Midbrain (tissue), 1 donor: ENCODE measurements around the gene ADSS1.
"Not testable (repeated sequence)": the region's sequence is repeated elsewhere in the genome, so short reads cannot be mapped to it uniquely, and the experiment has no call there.

Source experiments
- DNase-seq: peaks from one replicate; lab custom pipeline; 2025; lab: John Stamatoyannopoulos, UW

ADSS1 gene

DNA sequence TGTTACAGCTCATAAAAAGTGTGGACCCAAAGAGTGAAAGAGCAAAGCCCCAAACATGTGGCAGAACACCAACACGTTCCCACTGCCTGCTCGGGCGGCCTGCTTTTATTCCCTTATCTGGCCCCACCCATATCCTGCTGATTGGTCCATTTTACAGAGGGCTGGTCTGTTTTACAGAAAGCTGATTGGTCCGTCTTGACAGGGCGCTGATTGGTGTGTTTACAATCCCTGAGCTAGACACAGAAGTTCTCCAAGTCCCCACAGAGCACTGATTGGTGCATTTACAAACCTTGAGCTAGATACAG lies 26.7 kb downstream of the ADSS1 start:
- DNase-seq: not testable (repeated sequence)

DNA sequence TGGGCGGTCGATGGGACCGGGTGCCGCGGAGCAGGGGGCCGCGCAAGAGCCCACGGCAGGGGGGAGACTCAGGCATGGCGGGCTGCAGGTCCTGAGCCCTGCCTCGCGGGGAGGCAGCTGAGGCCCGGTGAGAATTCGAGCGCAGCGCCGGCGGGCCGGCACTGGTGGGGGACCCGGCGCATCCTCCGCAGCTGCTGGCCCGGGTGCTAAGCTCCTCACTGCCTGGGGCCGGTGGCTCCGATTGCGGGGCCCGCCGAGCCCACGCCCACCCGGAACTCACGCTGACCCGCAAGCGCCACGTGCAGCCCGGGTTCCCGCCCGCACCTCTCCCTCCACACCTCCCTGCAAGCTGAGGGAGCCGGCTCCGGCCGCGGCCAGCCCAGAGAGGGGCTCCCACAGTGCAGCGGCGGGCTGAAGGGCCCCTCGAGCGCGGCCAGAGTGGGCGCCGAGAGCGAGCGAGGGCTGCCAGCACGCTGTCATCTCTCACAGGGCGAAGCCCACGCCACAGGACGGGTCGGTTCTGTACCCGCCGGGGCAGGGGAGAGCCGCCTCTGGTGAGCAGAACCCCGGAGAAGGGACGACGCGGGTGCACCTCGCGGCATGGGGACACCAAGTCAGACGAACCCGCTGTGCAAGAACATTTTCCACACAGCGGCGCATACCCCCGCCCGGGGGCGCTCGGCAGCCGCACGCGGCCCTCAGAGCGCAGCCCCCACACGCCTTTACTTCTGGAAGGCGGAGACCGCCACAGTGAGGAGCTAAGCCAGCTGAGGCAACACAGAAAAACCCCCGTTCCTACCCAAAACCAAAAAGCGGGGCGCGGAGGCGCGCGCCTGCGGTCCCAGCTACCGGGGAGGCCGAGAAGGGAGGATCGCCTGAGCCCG lies 27.8 kb downstream of the ADSS1 start:
- DNase-seq: no peak

DNA sequence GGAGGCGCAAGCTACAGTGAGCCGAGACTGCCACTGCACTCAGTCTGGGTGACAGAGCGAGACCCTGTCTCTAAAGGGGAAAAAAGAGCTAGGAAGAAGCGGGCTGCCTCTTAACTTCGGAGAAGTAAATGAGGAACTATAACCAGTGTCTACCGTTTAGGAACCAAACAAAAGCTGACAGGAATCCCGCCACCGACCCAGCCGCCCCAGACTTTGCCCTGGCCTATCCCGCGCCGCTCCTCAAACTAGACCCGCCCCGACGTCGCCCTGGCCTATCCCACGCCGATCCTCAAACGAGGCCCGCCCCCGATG lies 28.4 kb downstream of the ADSS1 start:
- DNase-seq: no peak

DNA sequence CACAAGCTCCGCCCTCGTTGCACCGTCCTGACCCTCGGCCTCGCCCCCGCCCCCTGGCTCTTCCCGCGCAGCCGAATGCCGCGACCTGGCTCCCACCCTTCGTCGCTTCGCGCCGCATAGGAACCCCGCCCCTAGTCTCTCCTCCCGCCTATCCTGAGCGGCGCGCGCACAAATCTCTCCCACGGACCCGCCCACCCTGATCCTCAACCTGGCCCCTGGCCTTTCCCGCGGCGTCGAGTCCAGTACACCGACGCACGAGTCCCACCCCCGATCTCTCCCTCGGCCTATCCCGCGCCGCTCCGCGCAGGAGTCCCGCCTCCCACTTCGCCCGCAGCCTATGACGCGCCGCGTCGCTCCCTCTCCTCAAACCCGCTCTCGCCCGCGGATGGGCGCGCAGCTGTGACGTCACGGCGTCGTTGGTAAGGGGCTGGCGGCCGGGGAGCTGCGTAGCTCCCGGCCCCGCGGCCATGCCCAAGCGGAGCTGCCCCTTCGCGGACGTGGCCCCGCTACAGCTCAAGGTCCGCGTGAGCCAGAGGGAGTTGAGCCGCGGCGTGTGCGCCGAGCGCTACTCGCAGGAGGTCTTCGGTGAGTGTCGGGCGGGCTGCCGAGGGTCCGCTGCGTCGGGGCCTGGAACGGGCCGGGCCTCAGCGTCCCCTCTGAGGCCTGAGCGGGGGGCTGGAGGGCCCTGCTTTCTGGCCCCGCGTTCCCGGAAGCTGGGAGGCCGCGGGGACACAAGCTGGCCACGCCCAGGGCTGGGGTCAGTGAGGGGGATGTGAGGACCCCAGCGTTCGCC lies 28.9 kb downstream of the ADSS1 start, which contains the start of gene SIVA1:
Gene SIVA1, plus strand, starts transcription at position 413 of the 793 bp plus-strand sequence. Its CDS starts 55 bp downstream, at position 468.
- peak; percentile 100 for DNase-seq

DNA sequence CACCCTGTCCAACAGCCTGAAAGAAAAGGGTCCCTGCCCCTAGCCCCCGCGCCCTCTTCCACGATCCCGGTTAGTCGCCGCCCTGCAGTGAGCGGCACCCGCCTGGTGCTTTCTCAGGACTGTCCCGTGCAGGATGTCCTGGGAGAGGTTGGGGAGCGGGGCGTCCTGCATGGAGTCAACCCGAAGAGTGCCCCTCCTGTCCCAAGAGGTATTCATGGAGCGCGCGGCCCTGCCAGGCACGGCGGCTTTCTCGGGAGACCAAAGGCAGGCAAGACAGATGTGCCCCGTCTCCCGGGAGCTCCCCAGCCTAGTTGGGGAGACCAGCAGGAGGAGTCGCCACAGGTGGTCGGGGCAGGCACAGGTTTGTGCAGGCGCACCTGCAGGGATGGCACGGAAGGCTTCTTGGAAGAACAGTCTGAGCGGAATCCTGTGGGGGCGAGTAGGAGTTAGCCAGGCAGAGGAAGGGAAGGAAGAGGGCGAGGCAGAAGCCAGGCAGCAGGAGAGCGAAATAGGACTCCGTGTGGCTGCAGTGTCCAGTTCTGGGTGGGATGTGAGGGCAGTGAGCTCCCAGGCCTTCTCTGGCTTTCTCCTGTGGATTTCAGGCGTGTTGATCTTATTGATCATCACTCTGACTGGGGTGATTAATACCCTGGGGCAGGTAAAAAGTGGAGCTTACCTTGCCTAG lies 29.6 kb downstream of the ADSS1 start:
- DNase-seq: no peak

DNA sequence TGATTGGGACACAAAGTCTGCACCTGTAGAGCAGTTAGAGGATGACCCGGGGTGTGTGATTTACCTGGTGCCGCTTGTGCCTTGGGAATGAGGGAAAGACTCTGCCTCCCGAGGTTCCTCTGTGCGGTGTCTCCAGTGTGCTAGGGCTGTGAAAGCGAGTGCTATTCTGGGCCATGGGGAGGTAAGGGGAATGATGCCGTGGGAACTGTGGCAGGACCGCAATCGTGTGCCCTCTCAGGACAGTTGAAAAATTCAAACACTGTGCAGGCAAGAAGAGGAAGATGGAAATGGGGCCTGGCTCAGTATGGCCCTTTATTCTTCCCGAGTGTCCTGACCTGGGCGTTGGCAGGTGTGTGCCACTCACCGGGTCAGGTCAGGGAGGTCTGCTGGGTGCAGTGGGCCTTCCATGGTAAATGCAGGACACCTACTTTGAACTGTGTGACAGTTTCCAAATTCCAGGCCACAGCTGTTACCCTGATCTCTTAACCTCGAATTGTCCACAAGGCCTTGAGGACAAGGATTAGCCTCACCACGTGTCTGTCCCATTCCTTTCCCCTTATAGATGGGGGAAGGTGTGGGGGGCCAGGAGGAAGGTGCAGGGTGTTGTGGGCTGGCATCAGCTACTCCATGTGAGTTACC lies 30.3 kb downstream of the ADSS1 start:
- no peak for DNase-seq

DNA sequence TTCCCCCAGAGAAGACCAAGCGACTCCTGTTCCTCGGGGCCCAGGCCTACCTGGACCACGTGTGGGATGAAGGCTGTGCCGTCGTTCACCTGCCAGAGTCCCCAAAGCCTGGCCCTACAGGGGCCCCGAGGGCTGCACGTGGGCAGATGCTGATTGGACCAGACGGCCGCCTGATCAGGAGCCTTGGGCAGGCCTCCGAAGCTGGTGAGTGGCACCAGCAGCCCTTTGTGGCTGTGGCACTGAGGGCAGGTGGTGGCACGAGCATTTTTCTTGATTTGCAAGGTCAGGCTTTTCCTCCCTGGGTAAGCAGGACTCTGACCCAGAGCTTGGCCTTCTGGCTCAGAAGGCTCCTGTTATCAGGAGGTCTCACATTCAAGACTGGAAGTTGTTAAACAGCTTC lies 31.6 kb downstream of the ADSS1 start:
- DNase-seq: no peak

DNA sequence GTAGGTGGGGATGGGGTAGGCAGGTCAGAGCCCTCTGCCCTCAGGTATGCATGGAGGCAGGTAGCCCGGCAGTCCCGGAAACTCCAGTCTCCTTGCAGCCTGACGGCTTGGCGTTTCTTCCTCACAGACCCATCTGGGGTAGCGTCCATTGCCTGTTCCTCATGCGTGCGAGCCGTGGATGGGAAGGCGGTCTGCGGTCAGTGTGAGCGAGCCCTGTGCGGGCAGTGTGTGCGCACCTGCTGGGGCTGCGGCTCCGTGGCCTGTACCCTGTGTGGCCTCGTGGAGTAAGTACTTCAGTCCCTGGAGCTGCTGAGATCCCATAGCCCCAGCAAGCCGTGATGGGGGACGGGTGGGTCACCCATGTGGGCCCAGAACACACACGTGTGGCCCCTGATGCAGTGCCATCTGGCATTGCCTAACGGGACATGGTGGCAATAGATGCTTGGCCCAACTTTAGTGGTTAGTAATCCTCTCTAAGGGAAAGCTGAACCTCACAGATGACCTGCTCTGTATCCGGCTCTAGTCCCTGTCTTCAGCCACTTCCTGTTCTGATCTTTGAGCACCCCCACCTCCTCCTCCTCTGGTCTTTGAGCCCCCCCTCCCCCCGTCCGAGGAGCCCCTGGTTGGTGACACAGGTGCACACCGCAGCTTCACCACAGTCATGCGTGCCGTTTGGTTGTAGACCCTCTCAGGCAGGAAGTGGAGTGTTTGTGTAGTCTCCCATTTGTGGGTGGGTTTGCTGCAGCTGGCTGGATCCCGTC lies 32.6 kb downstream of the ADSS1 start:
- DNase-seq: no peak

DNA sequence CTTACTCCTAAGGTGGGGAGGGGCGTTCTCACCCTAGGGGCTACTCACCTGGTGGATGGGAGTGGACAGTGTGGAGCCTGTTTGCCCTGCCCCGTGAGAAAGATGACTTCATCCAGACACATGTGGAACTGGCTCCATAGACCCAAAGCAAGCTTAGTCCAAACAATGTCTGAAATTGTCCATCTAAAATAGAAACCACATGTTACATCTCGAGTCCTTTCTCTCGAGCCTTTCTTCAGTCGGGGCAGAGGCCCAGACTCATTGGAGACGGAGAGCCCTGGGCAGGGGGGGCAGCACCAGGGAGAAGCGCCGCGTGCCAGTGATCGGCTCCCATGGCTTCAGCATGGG lies 33.2 kb downstream of the ADSS1 start:
- no peak for DNase-seq

DNA sequence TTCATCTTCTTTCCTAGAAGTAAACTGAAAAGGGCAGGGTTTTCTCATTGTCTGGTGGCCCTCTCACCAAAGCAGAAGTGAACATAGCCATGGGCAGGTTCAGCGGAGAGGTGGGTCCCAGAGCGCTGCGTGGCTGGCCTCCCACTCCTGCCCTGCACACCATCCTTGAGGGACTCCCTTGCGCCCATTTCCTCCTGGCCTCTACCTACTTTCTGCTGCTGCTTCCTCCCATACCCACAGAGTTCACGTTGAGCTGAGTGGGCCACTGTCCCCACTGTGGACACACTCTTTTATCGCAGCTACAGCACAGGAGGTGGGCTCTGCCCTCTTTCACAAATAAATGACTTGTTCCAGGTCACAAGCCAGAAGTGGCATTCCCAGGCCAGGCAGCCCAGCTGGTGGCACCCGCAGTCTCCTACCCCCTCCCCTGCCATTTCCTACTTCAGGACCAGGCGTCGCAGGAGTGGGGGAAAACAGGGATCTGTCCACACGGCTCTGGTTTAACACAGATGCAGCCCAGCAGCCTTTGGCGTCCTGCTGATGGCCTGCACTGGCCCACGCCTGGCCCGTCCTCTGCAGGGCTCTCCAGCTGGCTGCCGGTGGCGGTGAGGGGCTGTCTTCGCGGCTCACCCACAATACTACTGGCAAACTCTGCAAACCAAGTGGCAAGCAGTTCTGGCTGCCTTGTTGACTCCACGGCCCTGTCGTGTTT lies 33.8 kb downstream of the ADSS1 start:
- no peak for DNase-seq

DNA sequence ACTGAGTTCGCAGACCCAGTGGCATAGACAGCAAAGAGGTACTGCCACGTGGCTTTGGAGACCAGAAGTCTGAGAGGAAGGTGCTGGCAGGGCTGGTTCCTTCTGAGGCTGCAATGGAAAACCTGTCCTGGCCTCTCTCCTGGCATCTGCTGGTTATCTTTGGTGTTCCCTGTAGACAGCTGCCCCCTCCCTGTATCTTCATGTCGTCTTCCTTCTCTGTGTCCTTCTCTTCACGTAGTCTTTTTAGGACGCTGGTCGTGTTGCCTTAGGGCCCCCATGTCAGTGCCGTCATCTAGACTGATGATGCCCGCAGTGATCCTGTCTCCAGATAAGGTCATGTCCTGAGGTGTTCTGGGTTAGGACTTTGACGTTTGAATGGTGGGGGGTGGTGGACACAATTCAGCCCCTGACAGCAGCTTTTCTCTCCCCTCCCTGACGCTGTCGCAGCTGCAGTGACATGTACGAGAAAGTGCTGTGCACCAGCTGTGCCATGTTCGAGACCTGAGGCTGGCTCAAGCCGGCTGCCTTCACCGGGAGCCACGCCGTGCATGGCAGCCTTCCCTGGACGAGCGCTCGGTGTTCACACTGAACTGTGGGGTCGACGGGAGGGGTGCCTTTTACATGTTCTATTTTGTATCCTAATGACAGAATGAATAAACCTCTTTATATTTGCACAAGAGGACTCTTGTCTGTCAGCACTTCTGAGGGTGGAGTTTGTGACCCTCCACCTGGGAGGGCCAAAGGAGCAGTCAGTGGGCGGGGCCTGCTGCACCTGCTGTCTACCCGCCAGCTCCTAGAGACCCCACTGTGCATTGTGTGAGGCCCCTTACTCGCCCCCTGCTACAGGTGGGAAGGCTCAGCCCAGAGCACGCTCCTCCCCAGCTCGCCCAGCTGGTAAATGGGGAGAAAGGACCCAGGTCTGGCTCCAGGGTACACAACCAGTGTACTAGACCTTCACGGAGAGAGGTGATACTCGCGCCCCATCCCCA lies 35.2 kb downstream of the ADSS1 start:
- DNase-seq: no peak

DNA sequence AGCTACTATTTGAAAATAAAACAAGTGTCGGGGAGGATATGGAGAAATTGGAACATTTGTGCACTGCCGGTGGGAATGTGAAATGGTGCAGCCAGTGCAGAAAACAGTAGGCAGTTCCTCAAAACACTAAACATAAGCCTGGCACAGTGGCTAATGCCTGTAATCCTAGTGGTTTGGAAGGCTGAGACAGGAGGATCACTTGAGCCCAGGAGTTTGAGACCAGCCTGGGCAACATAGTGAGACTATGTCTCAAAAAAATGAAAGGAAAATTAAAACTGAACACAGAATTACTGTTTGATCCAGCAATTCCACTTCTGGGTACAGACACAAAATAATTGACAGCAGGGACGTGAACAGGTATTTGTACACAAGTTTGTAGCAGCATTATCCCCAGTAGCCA lies 41.5 kb downstream of the ADSS1 start:
- DNase-seq: no peak

DNA sequence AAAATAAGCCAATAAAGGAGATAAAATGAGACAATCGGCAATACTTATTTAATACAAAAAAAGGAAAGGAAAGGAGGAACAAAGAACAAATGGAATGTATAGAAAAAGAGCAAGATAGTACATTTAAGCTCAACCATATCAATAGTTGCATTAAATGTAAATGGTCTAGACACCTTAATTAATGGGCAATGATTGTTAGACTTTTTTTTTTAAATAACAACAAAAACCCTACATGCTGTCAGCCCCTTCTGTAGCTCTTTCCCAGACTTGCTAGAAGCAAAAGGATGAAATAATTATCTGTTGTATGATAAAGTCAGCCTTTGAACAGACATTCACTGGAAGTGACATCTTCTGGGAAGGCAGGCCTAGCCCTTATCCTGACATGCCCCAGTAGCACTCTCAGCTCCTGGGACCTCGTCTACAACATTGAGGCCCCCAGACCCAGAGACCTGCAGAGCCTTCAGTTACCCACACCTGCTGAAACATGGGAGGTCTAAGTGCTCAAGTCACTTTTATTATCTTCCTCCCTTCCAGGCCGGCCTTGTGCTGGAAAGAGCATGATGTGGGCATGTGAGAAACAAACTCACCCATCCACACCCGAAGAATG lies 42.3 kb downstream of the ADSS1 start:
- DNase-seq: no peak

DNA sequence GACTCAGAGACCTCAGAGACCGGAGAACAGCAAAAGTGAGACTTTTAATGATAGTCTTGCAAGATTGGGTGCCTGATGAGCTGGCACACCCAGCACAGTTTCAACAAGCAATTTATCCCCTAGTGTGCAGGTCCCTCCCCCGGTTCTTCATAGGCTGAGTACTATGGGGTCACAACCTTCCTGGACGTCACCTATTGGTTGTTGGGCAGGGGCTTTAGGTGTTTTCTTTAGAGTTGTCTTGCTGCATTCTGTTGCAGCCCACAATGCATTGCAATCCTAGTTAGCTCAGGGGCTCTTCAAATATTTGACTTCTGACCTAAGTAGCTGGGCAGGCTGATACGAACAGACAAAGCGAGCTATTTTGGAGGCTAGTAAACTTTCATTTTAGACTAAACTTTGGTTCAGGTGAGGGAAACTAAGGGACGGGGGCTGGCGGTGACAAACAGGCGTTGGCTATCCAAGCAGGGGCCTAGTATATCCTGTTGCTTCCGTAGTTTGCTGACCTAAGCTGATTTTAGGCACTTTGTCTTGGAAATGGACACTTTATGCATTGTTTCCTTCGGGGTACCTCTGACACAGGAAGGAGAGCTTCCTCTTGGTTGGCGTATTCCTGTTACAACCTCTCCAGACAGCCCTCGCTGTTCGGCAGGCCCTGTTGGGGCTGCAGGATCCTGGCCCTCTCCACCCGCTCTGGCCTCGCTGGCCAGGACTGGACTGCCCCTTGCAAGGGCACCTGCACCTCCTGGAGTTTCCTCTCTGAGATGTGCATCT lies 43.0 kb downstream of the ADSS1 start:
- DNase-seq: no peak

DNA sequence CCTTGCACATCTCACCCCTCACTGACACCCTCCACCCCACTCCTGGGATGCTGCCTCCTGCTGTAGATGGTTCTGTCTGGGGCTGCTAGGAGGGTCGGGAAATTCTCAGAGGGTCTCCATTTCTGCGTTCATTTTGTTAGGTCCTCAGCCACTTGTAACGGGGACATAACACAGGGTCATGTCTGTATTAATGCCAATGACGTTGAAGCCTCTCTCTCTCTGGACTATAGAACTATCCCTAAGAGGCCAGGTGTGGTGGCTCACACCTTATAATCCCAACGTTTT lies 43.5 kb downstream of the ADSS1 start:
- no peak for DNase-seq

DNA sequence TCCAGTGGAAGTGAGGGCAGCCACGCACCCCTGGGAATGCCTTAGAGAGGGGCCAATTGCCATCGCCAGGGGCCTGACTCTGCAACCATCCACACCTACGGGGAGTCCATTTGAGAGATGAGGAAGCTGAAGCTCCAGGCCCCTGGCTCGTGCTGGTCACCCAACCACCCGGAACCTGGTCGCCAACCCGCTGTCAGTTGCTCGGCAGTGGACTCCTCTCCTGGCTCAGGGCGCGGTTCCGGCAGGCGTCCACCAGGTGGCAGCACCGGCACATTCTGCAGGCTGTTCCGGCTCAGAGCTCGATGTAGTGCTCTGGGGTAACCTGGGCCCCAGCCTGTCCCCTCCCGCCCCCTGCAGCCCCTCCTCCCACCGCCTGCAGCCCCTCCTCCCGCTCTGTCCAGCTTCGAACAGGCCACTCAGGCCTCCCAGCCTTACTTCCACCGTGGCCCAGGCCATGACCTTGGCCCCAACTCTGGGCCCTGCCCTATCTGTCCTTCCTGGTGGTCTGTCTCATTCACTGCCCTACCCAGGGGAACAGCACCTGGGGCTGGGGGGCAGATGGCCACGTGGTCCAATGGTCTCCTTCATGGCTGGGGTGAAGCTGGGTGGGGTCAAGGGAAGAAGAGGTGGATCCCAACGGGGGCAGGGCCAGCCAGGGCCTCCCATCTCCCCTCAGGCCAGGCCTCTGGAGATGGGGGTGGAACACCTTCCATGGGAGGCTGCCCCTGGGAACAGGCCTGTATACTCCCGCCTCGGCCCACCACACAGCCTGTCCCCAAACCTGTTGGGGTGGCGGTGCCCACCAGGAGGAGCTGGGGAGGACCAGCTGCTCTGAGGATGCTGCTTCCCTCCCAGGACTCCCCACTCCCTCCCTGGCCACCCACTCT lies 44.7 kb downstream of the ADSS1 start:
- DNase-seq: peak; percentile 82

DNA sequence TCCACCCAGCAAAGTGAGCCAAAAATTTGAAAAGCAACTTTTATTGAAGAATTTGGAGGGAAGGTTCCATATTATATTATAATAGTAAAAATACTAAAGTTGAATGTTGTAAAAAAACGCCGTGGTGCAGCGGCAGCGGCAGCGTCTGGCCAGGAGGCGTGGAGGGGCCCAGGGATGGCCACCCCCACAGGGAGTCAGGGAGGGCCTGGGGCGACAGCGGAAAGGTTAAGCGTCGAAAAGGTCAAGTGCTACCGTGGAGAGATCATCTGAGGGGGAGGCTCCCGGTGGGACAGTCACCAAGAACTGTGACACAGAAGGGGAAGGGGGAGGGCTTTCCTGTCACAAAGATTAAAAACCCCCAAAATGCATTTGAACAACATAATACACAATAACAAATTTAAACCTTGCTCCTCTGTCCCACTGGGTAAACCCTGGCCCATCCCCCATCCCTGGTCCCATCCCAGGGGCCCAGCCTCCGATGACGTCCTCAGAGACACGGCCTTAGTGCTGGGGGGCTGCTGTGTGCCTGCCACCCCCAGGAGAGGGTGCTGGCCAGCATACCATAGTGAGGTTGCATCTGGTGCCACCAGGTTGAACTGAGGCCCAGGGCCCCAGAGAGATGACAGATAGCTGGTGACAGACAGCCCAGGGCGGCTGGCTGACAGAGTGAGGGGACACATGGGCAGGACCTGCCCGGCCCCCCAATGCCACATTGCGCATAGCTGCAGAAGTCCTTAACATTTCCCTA lies 45.5 kb downstream of the ADSS1 start:
- no peak for DNase-seq
